GM11168 (cell line): Measurements from ENCODE around the gene TOGARAM1.
"Not testable (repeated sequence)": the region's sequence is repeated elsewhere in the genome, so short reads cannot be mapped to it uniquely, and the experiment has no call there.

ENCODE experiments used
- in situ Hi-C: fragments of 300-500 bp; cut with MboI; formaldehyde crosslinking; loops from one replicate; pipeline ENCODE4 v1.12.0; 2022; ENCODE audit warnings: low sequenced_read_pairs; ENCODE audit not compliant: unreplicated experiment

The TOGARAM1 gene

GRCh38 chr14:45038865-45039264, 76.9 kb downstream of the TOGARAM1 start:
- in situ Hi-C loops = no loop called here

GRCh38 chr14:45039390-45039789, 77.4 kb downstream of the TOGARAM1 start:
- in situ Hi-C loops = no loop called here

- in situ Hi-C loops = no loop called here
These were observed 79.7 kb downstream of the TOGARAM1 start for GRCh38 chr14:45041641-45042040.

- in situ Hi-C loops = no loop called here
These were observed 82.6 kb downstream of the TOGARAM1 start for GRCh38 chr14:45044638-45045037.

- in situ Hi-C loops = no loop called here
These were observed 86.4 kb downstream of the TOGARAM1 start for GRCh38 chr14:45048385-45048784.

- in situ Hi-C loops = no loop called here
These were observed 89.2 kb downstream of the TOGARAM1 start for GRCh38 chr14:45051180-45051579.

- in situ Hi-C loops = no loop called here
These were observed 89.9 kb downstream of the TOGARAM1 start for GRCh38 chr14:45051896-45052295.

DNA sequence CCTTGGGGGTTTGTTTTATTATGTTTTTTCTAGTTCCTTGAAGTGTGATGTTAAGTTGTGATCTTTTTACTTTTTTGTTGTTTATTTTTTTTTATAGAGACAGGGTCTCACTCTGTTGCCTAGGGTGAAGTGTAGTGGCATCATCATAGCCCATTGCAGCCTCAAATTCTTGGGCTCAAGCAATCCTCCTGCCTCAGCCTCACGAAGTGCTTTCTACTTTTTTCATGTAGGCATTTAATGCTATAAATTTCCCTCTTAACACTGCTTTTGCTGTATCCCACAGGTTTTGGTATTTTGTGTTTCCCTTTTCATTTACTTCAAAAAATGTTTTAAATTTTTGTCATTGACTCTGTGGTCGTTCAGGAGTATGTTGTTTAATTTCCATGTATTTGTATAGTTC, 95.4 kb downstream of the TOGARAM1 start:
- in situ Hi-C loops = no loop called here

- in situ Hi-C loops = no loop called here
These were observed 95.9 kb downstream of the TOGARAM1 start for GRCh38 chr14:45057881-45058364.

DNA sequence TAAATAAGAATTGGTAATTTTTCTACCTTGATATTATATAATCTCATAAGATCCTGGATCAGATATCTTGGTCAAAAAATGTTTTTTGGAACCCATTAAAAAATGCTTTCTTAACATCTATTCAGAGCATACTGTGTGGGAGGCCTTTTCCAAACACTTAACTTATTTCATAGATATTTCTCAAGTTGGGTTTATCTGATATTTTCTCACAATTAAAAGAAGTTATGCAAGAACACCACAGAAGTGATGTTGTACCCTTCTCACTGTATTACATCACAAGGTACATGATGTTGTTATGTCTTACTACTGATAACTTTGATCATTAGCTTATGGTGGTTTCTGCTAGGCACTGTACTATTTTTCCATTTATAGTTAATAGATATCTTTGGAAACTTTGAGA, 98.6 kb downstream of the TOGARAM1 start:
- in situ Hi-C loops = no loop called here

DNA sequence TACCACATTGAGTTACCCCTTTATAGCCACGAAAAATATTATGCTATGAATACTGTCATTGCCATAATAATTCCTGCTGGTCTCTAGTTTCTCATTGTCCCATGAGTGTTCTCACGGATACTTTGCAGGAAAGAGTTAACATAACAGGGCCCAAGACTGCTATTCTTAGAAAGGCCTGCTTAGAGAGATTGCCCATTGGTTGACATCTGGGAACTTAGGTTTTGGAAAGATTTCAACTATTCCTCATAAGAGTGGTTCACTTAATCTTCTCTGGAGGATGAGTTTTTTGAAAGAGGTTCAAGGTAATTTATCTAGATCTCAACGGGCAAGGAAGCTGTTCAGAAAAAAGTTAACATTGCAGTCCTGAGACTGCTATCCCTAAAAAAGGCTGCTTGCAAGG, 103.5 kb downstream of the TOGARAM1 start:
- in situ Hi-C loops = no loop called here

DNA sequence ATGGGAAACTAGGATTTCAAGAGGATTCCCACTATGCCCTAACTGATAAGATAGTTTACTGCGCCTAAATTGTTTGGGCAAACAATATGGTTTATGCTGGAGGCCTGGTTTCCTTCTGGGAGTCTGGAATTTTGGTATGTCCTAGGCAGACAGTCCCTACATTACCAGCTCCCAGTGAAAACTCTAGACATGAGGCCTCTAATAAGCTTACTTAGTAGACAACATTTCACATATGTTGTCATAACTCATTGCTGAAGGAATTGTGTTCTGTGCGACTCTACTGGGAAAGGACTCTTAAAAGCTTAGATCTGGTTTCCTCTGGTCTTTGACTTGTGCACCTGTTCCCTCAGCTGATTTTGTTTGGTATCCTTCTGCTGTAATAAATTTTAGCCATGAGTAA, 104.0 kb downstream of the TOGARAM1 start:
- in situ Hi-C loops = no loop called here

GRCh38 chr14:45066667-45067066, 104.7 kb downstream of the TOGARAM1 start:
- in situ Hi-C loops = no loop called here

DNA sequence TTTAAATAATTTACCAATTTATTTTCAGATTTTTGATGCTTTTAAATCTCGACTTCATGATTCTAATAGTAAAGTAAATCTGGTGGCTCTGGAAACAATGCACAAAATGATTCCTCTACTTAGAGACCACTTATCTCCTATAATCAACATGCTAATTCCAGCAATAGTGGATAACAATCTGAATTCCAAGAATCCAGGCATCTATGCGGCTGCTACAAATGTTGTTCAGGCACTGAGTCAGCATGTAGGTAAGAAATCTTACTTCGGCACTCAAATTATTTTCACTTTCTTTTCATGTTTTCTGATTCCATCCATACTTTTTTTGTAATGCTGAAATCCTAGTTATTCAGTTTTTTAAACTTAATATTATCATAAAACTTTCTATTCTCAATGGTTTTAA, 106.4 kb downstream of the TOGARAM1 start:
- in situ Hi-C loops = no loop called here

DNA sequence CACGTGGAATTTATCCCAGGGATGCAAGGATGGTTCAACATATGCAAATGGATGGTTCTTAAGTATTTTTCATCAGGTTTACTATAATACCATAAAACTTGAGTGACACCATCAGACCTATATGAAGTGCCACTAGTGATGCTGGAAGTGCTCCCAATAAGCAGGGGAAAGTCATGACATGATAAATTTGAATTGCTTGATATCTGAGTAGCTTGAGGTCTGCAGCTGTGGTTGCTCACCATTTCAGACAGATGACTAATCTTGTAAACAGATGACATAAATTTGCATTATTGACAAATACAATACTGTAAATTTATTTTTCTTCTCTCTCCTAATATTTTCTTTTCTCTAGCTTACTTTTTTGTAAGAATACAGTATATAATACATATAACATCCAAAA, 108.2 kb downstream of the TOGARAM1 start:
- in situ Hi-C loops = no loop called here

DNA sequence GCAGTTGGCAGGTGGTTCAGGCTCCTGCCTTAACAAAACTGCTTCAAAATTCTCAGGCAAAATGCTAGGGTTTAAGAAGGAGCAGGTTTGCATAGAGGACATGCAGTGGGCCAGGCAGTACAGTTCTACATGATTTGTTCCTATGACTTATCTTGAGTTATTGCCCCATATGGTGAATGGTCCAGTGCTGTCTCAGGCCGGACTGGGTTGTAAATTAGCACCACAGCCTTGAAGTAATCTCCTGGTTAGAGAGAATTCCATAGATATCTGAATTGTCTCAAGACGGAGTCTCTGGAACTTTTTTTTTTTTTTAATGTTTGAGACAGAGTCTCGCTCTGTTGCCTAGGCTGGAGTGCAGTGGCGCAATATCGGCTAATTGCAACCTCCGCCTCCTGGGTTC, 110.1 kb downstream of the TOGARAM1 start:
- in situ Hi-C loops = no loop called here

DNA sequence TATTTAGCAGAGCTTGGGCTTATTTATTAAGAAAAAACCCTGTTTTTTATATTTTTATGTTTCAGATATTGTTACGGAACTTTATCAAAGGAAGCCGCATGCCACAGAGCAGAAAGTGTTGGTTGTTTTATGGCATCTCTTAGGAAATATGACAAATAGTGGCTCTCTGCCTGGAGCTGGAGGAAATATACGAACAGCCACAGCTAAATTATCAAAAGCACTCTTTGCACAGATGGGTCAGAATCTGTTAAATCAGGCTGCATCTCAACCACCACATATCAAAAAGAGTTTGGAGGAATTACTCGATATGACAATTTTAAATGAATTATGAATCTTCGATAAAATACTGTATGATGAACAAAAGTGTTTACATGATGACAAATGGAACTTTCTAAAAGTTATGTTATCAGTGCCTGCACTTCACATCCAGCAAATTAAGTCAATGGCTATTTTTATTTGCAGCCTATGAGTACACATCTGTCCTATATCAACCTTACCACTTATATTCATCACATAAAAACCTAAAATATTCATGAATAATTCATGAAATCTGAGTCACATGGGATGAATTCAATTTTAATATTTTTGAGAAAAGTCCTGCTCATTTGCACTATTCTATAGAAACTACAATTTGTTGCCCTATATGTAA, 111.4 kb downstream of the TOGARAM1 start:
- in situ Hi-C loops = no loop called here

DNA sequence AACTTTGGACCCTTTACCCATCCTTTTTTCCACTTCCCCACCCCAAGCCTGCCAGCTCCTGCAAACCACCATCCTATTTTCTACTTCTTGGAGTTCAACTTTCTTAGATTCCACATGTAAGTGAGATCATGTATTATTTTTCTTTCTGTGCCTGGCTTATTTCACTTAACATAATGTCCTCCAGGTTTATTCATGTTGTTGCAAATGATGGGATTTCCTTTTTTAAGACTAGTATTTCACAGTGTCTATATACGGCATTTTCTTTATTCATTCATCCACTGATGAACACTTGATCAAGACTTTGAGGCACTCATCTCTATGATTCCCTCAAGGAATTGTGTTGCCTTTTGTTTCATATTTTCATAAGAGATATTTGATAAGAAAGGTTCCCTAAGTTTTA, 116.3 kb downstream of the TOGARAM1 start:
- in situ Hi-C loops = no loop called here

GRCh38 chr14:45080416-45080968, 118.5 kb downstream of the TOGARAM1 start:
- in situ Hi-C loops = not testable (repeated sequence)

GRCh38 chr14:45081096-45081495, 119.1 kb downstream of the TOGARAM1 start:
- in situ Hi-C loops = not testable (repeated sequence)

- in situ Hi-C loops = no loop called here
These were observed 120.4 kb downstream of the TOGARAM1 start for GRCh38 chr14:45082420-45082819.

DNA sequence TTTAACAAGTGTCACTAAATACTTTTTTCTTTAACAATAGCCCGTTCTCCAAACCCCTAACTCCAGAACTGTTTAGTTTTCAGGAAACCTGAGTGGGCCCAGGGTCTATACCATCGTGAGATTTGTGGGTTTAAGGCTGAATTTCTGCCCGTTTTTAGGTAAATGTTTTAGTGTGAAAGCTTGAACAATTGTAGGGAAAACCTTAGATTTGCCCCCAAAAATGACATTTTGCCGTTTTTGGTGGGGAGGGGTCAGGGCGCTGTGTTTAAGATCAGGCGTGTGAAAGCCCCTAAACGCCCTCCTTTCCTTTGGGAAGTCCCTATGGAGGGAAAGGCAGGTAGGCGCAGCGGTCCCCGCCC, 121.6 kb downstream of the TOGARAM1 start:
- in situ Hi-C loops = no loop called here
